A673 (cell line): ENCODE results near the gene SYTL1.

Experiments
- CTCF ChIP-seq: fragments of 300-800, 200-600 bp; sonication (generic); conservative IDR thresholded peaks from 2 replicates; pipeline ENCODE4 v1.5.1; 2017; ENCODE audit warnings: low read depth, mild to moderate bottlenecking, antibody characterized with exemption, low read length, moderate library complexity, mixed read lengths
- EZH2 ChIP-seq: fragments of 200-600 bp; sonication (generic); IDR thresholded peaks from 2 replicates; pipeline ENCODE4 v1.6.1; 2017; ENCODE audit warnings: borderline replicate concordance, low read depth, mild to moderate bottlenecking, mixed read lengths, antibody characterized with exemption, low read length; ENCODE audit not compliant: poor library complexity, severe bottlenecking

DNA sequence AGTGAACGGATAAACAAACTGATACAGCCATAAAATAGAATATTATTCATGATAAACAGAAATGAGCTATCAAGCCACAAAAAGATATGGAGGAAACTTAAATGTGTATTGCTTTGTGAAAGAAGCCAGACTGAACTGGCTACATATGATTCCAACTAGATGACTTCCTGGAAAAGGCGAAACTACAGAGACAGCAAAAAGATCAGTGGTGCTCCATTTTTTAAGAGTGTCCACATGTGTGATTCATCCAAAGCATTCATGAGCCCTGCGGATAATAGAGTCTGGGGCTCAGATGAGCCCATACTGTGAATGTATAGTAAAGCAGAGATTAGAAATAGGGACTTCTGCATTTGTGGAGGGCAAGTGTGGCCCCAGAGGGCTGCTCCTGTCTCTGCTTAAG, 27.7 kb upstream of the SYTL1 start:
- TF ChIP-seq CTCF (no peak), EZH2 (no peak)
